T-helper 1 cell treated with Interleukin-12 subunit alpha and Interleukin-12 subunit beta and Interleukin-4 antibody, amounts not matched to agents 30 ng/mL and 1 ng/mL, for 36 hours (primary cell): ENCODE measurements around the gene NRL. TPM values are rescaled to one million over a fixed set of nuclear protein-coding genes. Genes with fewer than 3 reads are reported as not detected.

Experiments
- intact Hi-C: fragments of 100-400 bp; cut with micrococcal nuclease; formaldehyde crosslinking; loops from one replicate; pipeline ENCODE4 v1.15.1; 2024
- total RNA-seq: library from RNA; stranded (reverse); gene quantifications from 2 replicates; pipeline ENCODE4 v1.2.3, GENCODE V29; 2022

The NRL gene
- total RNA-seq, result 2.4 and 2.5 TPM in 2 replicates

GRCh38 chr14:24114532-24115421 lies at the start of gene NRL, which contains the start of gene DCAF11:
Gene NRL (minus strand): TSS chr14:24114949. CDS start chr14:24082848, 32,101 bp downstream.
Gene DCAF11 (plus strand): TSS chr14:24114777. CDS start chr14:24115595, 818 bp downstream.
- intact Hi-C loops, result loop anchor here (1.0 to 10.0 kb wide), 24 partner anchors 20 to 1185 kb away; partner anchors contain the start of genes ACIN1, C14orf119, CARMIL3 and CHMP4A

- intact Hi-C loops, result no loop called here
Observed at GRCh38 chr14:24162093-24162492, 47.3 kb upstream of the NRL start.

- intact Hi-C loops, result loop anchor here (1.0 kb wide), 16 partner anchors 10 to 171 kb away; partner anchors contain the start of genes CHMP4A, EMC9, GMPR2 and IPO4
Observed at GRCh38 chr14:24160850-24161804, 46.4 kb upstream of the NRL start, which contains the start of gene IRF9. Gene IRF9 (plus strand): TSS chr14:24161265. CDS start chr14:24162145, 880 bp downstream.

- intact Hi-C loops, result no loop called here
Observed at GRCh38 chr14:24160499-24160849, 45.7 kb upstream of the NRL start.

- intact Hi-C loops, result no loop called here
Observed at GRCh38 chr14:24159777-24160498, 45.2 kb upstream of the NRL start.

- intact Hi-C loops, result no loop called here
Observed at GRCh38 chr14:24157331-24157730, 42.6 kb upstream of the NRL start.

- intact Hi-C loops, result no loop called here
Observed at GRCh38 chr14:24156840-24157239, 42.1 kb upstream of the NRL start.

- intact Hi-C loops, result no loop called here
Observed at GRCh38 chr14:24155100-24155499, 40.4 kb upstream of the NRL start.

GRCh38 chr14:24151404-24152080 lies 36.8 kb upstream of the NRL start:
- intact Hi-C loops, result no loop called here

- intact Hi-C loops, result no loop called here
Observed at GRCh38 chr14:24150993-24151392, 36.2 kb upstream of the NRL start.

GRCh38 chr14:24150567-24150966 lies 35.8 kb upstream of the NRL start:
- intact Hi-C loops, result no loop called here

- intact Hi-C loops, result no loop called here
Observed at GRCh38 chr14:24150061-24150460, 35.3 kb upstream of the NRL start.

GRCh38 chr14:24149302-24149969 lies 34.7 kb upstream of the NRL start:
- intact Hi-C loops, result loop anchor here (10.0 kb wide), 3 partner anchors 595 to 1235 kb away; partner anchors contain the start of genes BCL2L2, PPP1R3E, RBM23 and THTPA

- intact Hi-C loops, result loop anchor here (1.0 to 10.0 kb wide), 14 partner anchors 13 to 1233 kb away; partner anchors contain the start of genes BCL2L2, DCAF11, DHRS4L2 and GMPR2
Observed at GRCh38 chr14:24147761-24148428, 33.1 kb upstream of the NRL start.

GRCh38 chr14:24146978-24147760 lies 32.4 kb upstream of the NRL start, which contains the start of gene RNF31:
Gene RNF31 (plus strand): TSS chr14:24147498. CDS start chr14:24147699, 201 bp downstream.
- intact Hi-C loops, result loop anchor here (1.0 to 10.0 kb wide), 20 partner anchors 11 to 1232 kb away; partner anchors contain the start of genes BCL2L2, CHMP4A, DCAF11 and DHRS1

GRCh38 chr14:24146453-24146977 lies 31.8 kb upstream of the NRL start, which contains the start of gene PSME2:
Gene PSME2 (minus strand): TSS chr14:24146610. CDS start chr14:24146581, 29 bp downstream.
- intact Hi-C loops, result loop anchor here (1.0 to 10.0 kb wide), 10 partner anchors 10 to 1232 kb away; partner anchors contain the start of genes BCL2L2, CHMP4A, DHRS1 and IPO4
